ENCODE measurements around the gene PPFIA4.

The PPFIA4 gene

GRCh38 chr1:203034422-203035110 lies 8.3 kb downstream of the PPFIA4 start:
- H3K4me3 Mint-ChIP-seq = no peak overlapping the region
- H3K9me3 Mint-ChIP-seq = no peaks in the 10 kb centered on the region
- ATAC-seq (no peak), DNase-seq (no peak)
- no peak overlapping the region for H3K27ac Mint-ChIP-seq
- H3K27me3 Mint-ChIP-seq = no peaks in the 10 kb centered on the region
- H3K4me1 Mint-ChIP-seq = peaks cover 6% of the 10 kb centered on the region

- Mint-ChIP-seq H3K27me3 (no peaks in the 10 kb centered on the region), H3K4me1 (peaks cover 7% of the 10 kb centered on the region), H3K9me3 (no peaks in the 10 kb centered on the region), H3K27ac (no peak overlapping the region), H3K4me3 (no peak overlapping the region)
- ATAC-seq = no peak
- DNase-seq = no peak
Measured at GRCh38 chr1:203035111-203036000, 9.1 kb downstream of the PPFIA4 start.

DNA sequence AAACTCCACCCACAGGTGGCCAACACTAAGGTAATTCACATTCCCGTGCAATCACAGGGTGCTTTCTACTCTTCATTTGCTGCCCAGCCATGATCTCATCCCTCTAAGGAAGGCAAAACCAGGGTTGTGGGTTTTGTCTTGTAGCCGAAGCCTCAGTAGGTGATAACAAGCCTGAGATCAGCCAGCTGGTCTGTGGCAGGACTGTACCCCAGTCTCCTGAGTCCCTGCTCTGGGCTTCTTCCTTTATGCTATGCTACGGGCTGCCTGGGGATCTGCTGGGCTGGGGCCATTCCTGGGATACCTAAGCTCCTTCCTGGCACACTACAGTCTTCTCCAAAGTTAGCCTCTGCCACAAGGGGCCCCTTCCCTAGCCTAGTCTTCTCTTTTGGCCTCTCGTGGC lies 9.8 kb downstream of the PPFIA4 start:
- Mint-ChIP-seq H3K4me1 (peaks cover 7% of the 10 kb centered on the region), H3K27me3 (no peaks in the 10 kb centered on the region), H3K4me3 (no peak overlapping the region), H3K27ac (no peak overlapping the region), H3K9me3 (no peaks in the 10 kb centered on the region)
- DNase-seq (no peak), ATAC-seq (no peak)

- no peaks in the 10 kb centered on the region for H3K27me3 Mint-ChIP-seq
- no peak overlapping the region for H3K4me3 Mint-ChIP-seq
- H3K9me3 Mint-ChIP-seq = no peaks in the 10 kb centered on the region
- no peak overlapping the region for H3K27ac Mint-ChIP-seq
- DNase-seq (no peak), ATAC-seq (no peak)
- peaks cover 7% of the 10 kb centered on the region for H3K4me1 Mint-ChIP-seq
Measured at GRCh38 chr1:203036537-203036936, 10.2 kb downstream of the PPFIA4 start.

GRCh38 chr1:203037509-203038190 lies 11.4 kb downstream of the PPFIA4 start:
- no peak for DNase-seq
- Mint-ChIP-seq H3K9me3 (no peaks in the 10 kb centered on the region), H3K27ac (no peak overlapping the region), H3K27me3 (no peaks in the 10 kb centered on the region), H3K4me3 (no peak overlapping the region), H3K4me1 (peaks cover 7% of the 10 kb centered on the region)
- no peak for ATAC-seq

GRCh38 chr1:203038217-203038741 lies 12.0 kb downstream of the PPFIA4 start:
- no peak overlapping the region for H3K27ac Mint-ChIP-seq
- ATAC-seq (no peak), DNase-seq (no peak)
- no peak overlapping the region for H3K4me3 Mint-ChIP-seq
- no peaks in the 10 kb centered on the region for H3K9me3 Mint-ChIP-seq
- peaks cover 7% of the 10 kb centered on the region for H3K4me1 Mint-ChIP-seq
- no peaks in the 10 kb centered on the region for H3K27me3 Mint-ChIP-seq

DNA sequence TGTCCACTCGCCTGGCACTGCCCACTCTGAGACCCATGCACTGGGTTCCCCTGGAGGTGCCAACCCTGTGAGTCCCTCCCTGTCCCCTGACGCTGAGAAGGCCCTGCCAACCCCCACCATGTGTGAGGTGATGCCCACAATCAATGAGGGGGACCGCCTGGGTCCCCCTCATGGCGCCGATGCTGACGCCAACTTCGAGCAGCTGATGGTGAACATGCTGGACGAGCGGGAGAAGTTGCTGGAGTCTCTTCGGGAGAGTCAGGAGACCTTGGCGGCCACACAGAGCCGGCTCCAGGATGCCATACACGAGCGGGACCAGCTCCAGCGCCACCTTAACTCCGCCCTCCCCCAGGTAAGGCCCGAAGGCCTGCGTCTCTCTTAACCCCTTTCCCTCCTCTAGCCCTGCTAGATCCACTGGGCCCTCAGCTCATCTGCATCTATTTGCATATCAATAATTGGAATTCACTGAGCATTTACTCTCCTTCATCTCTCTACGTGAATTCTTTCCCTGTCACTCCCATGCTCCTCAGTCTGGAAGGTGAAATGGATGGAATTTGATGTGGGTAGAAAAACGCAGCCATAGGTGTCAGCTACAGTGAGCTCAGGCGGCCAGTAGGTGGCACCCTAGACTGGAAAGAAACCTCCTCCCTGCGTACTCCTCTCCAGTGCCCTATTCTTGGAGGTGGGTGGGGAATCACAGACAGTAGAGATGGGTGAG lies 12.8 kb downstream of the PPFIA4 start:
- no peaks in the 10 kb centered on the region for H3K9me3 Mint-ChIP-seq
- peaks cover 7% of the 10 kb centered on the region for H3K4me1 Mint-ChIP-seq
- DNase-seq (peak; percentile 55 to 57), ATAC-seq (peak; percentile 84)
- no peaks in the 10 kb centered on the region for H3K27me3 Mint-ChIP-seq
- H3K27ac Mint-ChIP-seq = no peak overlapping the region
- H3K4me3 Mint-ChIP-seq = no peak overlapping the region

DNA sequence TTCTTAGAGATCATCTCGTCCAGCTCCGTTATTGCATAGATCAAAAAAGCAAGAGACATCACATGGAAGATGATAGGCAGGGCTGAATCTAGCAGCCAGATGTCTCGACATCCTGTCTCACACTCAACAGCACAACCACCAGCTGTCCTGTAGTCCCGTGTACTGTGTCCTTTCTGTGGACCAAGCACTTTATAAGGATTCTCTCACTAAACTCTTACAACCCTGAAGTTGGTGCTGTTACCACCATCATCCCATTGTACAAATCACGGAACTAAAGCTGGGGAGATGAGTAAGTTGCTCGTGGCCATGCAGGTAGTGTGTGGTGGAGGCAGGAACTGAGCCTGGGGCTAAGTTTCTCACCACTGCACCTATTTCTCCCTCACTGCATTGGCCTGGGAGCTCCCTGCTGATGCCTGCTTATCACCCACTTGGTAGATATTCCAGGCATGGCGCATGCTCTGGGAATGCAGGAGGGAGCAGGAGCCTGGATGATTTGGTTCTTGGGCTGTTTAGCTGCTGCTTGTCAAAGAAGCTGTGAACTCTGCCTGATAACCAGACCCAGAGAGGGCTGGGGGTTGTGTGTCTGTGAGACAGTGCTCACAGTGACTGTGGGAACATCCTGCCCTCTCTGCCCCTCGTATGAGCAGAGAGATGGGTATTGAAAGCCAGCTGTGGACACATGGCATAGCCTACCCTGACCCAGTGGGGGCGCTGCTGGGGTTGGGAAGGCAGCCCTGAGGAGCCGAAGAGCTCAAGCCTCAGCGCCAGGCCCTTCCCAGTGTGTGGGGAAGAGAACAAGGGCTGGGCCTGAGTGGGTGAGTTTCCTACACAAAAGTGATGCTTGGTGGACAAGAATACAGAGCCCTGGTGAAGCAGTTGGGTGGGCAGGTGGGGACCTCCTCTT lies 13.6 kb downstream of the PPFIA4 start:
- Mint-ChIP-seq H3K27ac (no peak overlapping the region), H3K4me3 (no peak overlapping the region), H3K4me1 (peaks cover 7% of the 10 kb centered on the region), H3K27me3 (no peaks in the 10 kb centered on the region), H3K9me3 (no peaks in the 10 kb centered on the region)
- no peak for ATAC-seq
- DNase-seq = no peak

- H3K27me3 Mint-ChIP-seq = no peaks in the 10 kb centered on the region
Measured at GRCh38 chr1:203040513-203041275, 14.4 kb downstream of the PPFIA4 start.

DNA sequence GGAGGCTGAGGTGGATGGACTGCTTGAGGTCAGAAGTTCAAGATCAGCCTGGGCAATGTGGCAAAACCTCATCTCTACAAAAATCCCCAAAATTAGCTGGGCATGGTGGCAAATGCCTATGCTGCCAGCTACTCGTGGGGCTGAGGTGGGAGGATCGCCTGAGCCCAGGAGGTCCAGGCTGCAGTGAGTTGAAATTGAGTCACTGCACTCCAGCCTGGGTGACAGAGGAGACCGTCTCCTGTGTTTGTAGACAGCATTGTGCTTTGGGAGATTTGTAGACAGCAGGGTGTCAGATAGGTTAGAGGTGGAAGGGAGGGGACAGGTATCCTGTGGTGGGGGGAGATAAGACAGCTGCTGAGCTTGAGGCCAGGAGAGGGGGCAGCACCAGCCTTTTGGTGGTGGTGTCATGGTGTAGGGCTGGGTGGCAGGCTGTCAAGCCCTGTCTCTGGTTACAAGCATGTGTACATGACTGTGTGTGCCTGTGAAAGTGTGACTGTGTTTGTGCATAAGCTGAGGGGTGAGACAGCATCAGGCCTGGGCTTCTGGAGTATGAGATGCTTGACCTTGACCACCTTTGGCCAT lies 15.2 kb downstream of the PPFIA4 start:
- Mint-ChIP-seq H3K4me3 (no peak overlapping the region), H3K9me3 (no peaks in the 10 kb centered on the region), H3K27me3 (no peaks in the 10 kb centered on the region), H3K4me1 (peaks cover 7% of the 10 kb centered on the region), H3K27ac (peak overlapping the region in 1 of 2 donors; percentile 36)
- ATAC-seq (no peak), DNase-seq (no peak)

More at GRCh38 chr1:203040513-203041275, 14.4 kb downstream of the PPFIA4 start:
- H3K27ac Mint-ChIP-seq = no peak overlapping the region
- ATAC-seq = no peak
- H3K4me1 Mint-ChIP-seq = peaks cover 7% of the 10 kb centered on the region
- no peak for DNase-seq
- no peaks in the 10 kb centered on the region for H3K9me3 Mint-ChIP-seq
- no peak overlapping the region for H3K4me3 Mint-ChIP-seq

DNA sequence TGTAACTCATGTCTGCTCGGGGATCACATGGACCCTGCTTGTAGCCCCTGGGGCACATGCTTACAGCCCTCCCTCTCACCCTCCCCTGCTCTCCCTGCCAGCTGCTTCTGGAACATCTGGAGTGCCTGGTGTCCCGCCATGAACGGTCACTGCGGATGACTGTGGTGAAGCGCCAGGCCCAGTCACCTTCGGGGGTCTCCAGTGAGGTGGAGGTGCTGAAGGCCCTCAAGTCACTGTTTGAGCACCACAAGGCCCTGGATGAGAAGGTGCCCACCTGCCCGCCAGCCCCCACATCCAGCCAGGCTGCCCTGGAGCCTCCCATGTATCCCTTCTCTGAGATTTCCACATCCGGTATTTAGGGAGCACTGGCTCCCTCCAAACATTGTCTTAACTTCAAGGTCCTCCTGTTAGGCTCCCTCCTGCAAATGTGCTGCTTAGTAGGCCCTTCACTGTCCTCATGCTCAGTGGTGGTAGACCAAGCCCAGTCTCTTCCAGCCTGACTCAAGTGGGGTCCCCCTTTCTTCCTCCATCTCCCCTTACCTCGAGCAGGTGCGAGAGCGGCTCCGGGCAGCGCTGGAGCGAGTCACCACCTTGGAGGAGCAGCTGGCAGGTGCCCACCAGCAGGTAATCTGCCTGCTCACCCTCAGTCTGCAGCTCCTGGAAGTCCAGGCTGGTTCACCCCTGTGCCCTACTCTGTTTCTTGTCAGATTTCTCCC lies 17.7 kb downstream of the PPFIA4 start:
- Mint-ChIP-seq H3K4me3 (no peak overlapping the region), H3K27ac (peak overlapping the region in 1 of 2 donors; percentile 53), H3K27me3 (no peaks in the 10 kb centered on the region), H3K4me1 (peaks cover 7% of the 10 kb centered on the region), H3K9me3 (no peaks in the 10 kb centered on the region)
- DNase-seq (no peak), ATAC-seq (no peak)

GRCh38 chr1:203044546-203045250 lies 18.4 kb downstream of the PPFIA4 start:
- ATAC-seq = no peak
- Mint-ChIP-seq H3K27me3 (no peaks in the 10 kb centered on the region), H3K9me3 (no peaks in the 10 kb centered on the region), H3K4me3 (no peak overlapping the region), H3K4me1 (no peaks in the 10 kb centered on the region), H3K27ac (no peak overlapping the region)
- DNase-seq = no peak

Data from stimulated activated naive CD8-positive, alpha-beta T cell treated with anti-CD3 and anti-CD28 coated beads, Interleukin-15, amount 100 ng/mL, for 72 hours (primary cell).